Activated CD8-positive, alpha-beta memory T cell treated with anti-CD3 and anti-CD28 coated beads, Interleukin-2, amount 50 U/mL, for 1 hour (primary cell): ENCODE results near the gene RAC3.

ENCODE experiments used
- DNase-seq: peaks from one replicate; pipeline ENCODE4 v3.0.0-alpha.2; 2020; ENCODE audit errors: extremely low read depth

Gene RAC3

GRCh38 chr17:81999587-81999975 lies 31.9 kb upstream of the RAC3 start:
- no peak for DNase-seq

- no peak for DNase-seq
Measured at GRCh38 chr17:81999976-82000802, 31.3 kb upstream of the RAC3 start.

- no peak for DNase-seq
Measured at GRCh38 chr17:82000803-82001570, 30.5 kb upstream of the RAC3 start.

- DNase-seq = no peak
Measured at GRCh38 chr17:82001571-82002056, 29.9 kb upstream of the RAC3 start.

- no peak for DNase-seq
Measured at GRCh38 chr17:82003411-82004381, 27.8 kb upstream of the RAC3 start.

DNA sequence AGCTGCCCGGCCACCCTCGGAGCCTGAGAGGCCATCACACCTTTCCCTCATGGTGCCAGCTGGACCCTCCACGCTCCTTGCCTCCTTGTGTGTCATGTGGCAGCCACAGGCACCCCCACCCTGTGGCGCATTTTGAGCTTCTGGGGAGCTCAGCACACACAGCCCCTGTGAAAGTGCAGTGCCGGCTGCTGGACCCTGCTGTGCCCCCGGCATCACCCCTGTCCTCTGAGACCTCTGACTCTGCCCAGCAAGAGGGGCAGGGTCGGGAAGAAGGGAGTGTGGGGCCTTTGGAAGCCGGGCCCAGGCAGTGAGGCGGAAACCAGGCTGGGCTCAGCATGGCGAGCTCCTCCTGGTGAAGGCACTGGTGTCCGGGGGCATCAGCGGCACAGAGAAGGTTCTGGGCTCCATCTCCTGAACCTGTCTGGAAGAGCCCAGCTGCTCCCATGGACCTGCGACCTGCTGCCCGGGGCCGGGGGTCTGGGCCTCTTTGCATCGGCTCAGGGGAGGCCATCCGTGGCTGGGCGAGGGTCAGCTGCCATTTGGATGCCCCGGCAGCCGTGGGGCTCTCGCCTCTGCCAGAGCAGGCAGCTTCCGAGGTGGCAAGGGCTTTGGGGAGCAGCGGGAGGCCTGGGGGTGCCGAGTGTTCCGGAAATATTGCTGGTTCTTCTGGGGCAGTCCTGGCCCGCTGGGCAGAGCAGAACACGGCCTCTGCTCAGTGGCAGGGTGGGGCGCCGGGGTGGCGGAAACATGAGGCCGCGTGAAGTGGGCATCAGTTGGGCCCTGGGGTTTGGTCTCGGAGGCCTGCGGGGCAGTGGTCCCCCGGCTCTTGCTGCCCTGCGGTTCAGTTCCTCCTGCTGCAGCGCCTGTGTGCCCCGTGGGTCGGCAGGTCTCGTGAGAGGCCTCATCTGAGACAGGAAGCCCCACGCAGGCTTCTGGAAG lies 26.7 kb upstream of the RAC3 start:
- DNase-seq = no peak

GRCh38 chr17:82005701-82006348 lies 25.7 kb upstream of the RAC3 start:
- no peak for DNase-seq

DNA sequence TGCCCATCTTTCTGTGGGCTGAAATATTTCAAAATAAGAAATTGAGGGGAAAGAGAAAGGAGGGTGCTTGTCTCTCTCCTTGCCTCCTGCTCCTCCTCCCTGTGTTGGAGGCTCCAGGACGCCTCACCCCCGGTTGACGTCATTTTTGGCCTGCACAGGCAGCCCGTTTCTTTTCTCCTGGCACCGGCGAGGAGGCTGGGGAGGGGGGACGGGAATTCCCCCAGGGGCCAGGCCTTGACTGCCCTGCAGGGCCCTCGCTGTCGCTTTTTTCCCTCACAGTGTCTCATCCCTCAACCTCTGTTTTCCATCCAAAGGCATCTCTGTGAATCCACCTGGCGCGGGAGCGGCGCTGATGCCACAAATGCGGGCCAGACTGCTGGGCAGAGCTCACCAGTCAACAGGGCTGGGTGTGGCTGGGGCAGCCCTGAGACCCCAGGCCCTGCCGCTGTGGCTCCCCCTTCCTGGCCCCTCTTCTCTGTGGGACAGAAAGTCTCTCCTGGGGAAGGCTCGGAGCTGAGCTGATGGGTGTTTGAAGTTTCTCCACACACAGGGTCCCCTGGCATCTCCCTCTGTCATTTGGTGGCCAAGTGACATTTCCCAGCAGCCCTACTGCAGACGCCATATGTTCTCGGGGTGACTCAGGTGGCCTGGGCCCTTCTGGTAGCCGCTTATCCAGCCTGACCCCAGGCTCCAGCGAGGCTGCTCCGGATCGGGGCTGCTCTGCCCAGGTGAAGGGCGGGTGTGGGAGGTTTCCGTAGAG lies 24.8 kb upstream of the RAC3 start:
- no peak for DNase-seq

- no peak for DNase-seq
Measured at GRCh38 chr17:82007228-82007494, 24.3 kb upstream of the RAC3 start.

DNA sequence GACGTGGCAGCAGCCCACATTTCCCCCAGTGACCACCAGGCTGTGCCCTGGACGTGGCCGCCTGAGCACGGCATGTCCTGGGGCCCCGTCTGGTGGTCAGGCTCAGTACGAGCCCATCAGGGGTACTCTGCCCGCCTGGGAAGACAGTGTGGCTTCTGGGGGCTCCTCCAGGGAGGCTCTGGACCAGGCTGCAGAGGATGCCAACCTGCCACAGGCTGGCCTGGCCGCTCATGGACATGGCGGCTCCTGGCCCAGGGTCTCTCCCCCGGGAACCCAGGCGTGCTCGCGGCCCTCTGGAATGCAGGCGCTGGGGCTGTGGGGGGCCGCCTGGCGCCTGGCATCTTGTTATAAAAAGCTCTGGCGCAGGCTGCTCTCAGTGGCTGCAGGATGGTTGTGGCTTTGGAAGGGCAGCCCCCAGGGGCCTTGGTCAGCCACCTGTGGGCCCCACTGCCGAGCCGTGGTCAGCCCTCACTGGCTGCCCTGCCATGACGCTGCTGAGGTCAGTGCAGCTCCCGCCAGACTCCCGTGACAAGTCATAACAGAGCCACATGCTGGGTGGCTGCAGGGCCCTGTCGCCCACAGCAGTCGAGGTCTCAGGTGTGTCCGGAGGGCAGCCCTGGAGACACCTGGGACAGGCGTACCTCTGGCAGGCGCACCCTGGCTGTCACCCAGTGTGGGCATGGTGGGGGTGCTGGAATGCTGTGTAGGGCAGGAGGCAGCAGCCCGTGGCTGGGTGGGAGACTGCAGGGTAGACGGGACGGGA lies 23.8 kb upstream of the RAC3 start:
- DNase-seq = no peak

GRCh38 chr17:82008258-82008940 lies 23.1 kb upstream of the RAC3 start:
- no peak for DNase-seq

DNA sequence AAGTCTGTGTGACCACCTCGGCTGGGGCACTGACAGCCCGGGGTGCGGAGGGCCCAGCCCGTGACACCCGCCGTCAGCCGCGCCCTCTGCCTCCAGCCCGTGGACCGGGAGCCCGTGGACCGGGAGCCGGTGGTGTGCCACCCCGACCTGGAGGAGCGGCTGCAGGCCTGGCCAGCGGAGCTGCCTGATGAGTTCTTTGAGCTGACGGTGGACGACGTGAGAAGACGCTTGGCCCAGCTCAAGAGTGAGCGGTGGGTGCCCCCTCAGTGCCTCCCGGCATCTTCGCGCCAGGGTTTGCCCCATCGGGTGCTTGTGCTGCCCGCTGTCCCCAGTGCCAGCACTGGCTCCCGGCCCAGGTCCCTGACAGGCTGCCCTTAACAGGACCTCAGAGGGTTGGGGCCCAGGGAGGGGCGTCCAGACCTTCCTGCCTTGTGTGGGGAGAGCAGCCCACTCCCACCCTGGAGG lies 22.5 kb upstream of the RAC3 start:
- no peak for DNase-seq

DNA sequence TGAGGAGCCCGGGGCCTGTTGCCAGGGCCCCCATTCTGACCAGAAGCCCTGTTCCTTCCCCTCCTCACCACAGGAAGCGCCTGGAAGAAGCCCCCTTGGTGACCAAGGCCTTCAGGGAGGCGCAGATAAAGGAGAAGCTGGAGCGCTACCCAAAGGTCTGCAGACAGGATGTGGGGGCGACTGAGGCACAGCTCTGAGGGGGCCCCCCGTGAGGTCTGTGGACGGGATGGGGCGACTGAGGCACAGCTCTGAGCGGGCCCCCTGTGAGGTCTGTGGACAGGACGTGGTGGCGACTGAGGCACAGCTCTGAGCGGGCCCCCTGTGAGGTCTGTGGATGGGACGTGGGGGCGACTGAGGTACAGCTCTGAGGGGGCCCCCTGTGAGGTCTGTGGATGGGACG lies 22.1 kb upstream of the RAC3 start:
- DNase-seq = no peak

DNA sequence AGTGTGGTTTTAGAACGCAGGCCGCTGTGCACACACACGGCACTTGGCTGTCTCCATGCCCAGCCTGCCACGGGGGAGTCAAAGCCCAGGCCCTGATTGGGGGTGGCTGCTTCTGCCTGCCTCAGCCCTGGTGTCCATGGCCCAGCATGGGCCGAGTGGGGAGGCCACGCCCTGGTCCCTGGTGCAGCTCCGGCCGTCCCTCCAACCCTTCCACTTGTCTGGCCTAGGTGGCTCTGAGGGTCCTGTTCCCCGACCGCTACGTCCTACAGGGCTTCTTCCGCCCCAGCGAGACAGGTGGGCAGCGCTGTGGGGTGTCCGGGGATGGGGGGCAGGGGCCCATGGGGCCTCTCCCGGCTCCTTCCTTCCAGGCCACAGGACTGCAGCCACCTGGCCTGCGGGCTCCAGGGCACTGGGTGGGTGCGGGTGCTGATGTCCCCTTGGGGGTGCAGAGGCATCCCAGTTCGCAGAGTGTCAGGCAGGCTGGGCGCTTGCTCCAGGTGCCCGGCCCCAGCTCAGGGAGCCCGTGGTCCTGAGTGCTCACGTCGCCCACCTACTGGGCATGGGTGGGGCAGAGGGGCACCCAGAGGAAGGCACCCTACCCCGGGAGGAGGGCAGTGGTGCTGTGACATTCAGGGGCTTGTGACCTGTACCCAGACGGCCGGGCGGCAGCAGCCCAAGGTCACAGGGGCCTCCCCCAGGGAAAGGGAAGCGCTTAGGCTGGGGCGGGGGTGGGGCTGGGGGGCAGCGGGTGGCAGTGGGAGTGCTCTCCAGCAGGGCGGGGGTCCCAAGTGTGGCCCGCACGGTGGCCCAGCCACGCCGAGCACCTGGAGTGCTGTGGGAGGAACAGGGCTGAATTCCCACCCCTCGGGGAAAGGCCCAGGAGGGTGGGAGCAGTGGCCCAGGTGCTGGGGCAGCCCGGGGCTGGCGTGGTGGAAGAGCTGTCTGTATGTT lies 20.6 kb upstream of the RAC3 start:
- no peak for DNase-seq

DNA sequence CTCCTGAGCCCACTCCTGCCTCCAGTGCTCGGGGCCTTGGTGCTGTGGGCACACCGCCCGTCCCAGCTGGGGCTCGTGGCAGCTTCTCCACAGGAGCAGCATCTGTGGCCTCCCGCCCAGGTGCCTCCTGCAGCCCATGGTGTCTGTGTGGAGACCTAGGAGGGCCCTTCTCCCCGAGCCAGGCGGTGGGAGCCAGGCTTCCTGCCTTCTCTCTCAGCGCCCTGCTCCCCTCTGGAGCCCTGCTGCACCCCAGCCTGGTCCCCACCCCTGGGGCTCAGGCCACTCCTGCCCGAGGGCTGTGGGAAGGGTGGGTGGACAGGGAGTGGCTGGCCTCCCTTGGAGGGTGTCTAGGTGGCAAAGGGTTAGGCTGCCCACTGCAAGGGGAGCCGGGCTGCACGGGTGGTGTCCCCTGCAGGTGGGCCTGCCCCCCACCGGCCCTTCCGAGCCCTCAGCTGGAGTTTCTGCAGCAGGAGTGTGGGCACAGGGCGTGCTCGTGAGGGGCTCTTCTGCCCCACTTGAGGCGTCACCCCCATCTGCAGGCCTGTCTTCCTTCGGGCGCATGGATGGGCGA lies 19.8 kb upstream of the RAC3 start:
- DNase-seq = no peak

- DNase-seq = no peak
Measured at GRCh38 chr17:82012261-82012639, 19.2 kb upstream of the RAC3 start.
